Sigmoid colon (tissue), 7 donors: ENCODE measurements around the gene ELMO1. TPM values are rescaled to one million over a fixed set of nuclear protein-coding genes. Genes with fewer than 3 reads are reported as not detected.

ENCODE experiments used
- DNase-seq: peaks from one replicate; pipeline ENCODE4 v3.0.0-alpha.2; 2019
- H3K27ac ChIP-seq, 4 donors: fragments of 200-600 bp; sonication (generic); one replicate each; pipeline ENCODE4 v1.5.1; 2016 to 2019; ENCODE audit warnings: mild to moderate bottlenecking in 1 of 4
- H3K27me3 ChIP-seq, 3 donors: fragments of 200-600 bp; sonication (generic); one replicate each; pipeline ENCODE4 v1.5.1; 2019; ENCODE audit warnings: mild to moderate bottlenecking in 1 of 3
- H3K36me3 ChIP-seq, 4 donors: fragments of 200-600 bp; sonication (generic); one replicate each; pipeline ENCODE4 v1.5.1; 2016 to 2019
- H3K4me1 ChIP-seq, 4 donors: fragments of 200-600 bp; sonication (generic); one replicate each; pipeline ENCODE4 v1.5.1; 2017 to 2019
- H3K4me3 ChIP-seq, 4 donors: fragments of 200-600 bp; sonication (generic); one replicate each; pipeline ENCODE4 v1.5.1; 2017 to 2019; ENCODE audit warnings: mild to moderate bottlenecking in 2 of 4, moderate library complexity in 1 of 4
- H3K9me3 ChIP-seq, 4 donors: fragments of 200-600 bp in 3 of 4; sonication (generic) in 3 of 4; one replicate each; pipeline versions ENCODE4 v1.5.1 to v1.6.1; 2013 to 2019
- EP300 ChIP-seq, 4 donors: sonication (generic); formaldehyde crosslinking; IDR thresholded peaks; one replicate each; pipeline ENCODE4 v1.6.1; 2017; ENCODE audit warnings: antibody characterized with exemption in 4 of 4
- POLR2A ChIP-seq, 2 donors: fragments of 450-650 bp; IDR thresholded peaks; one replicate each; pipeline ENCODE4 v1.6.1; 2016; ENCODE audit warnings: antibody characterized with exemption in 2 of 2, mild to moderate bottlenecking in 2 of 2, moderate library complexity in 2 of 2
- POLR2AphosphoS5 ChIP-seq, 4 donors: sonication (generic); formaldehyde crosslinking; IDR thresholded peaks; one replicate each; pipeline ENCODE4 v1.6.1; 2017; ENCODE audit warnings: antibody characterized with exemption in 4 of 4
- WGBS, 2 donors: extraction: QIAGEN DNeasy Blood & Tissue Kit; methylation state at CpG; one replicate each; pipeline ENCODE4 v1.1.7; 2013; 5-methylcytosine and 5-hydroxymethylcytosine counted together
- intact Hi-C: fragments of 100-400 bp; cut with DNase I; formaldehyde crosslinking; loops from one replicate; pipeline ENCODE4 v1.15.1; 2023
- polyA plus RNA-seq, 3 donors: library from polyadenylated mRNA; stranded (reverse); fragments of 200-250 nt; gene quantifications; one replicate each; pipeline ENCODE4 v1.2.3, GENCODE V29; 2013
- total RNA-seq, 4 donors: library from RNA; depleted of rRNA; stranded (reverse); fragments of >200 nt; gene quantifications; one replicate each; pipeline ENCODE4 v1.1.0, GENCODE V29; 2016
- TF ChIP-seq, protein P1 (sequence below), 4 experiments: fragments of 450-650 bp in 3 of 4; fragments of 200-600 bp in 1 of 4; IDR thresholded peaks; one replicate each; pipeline ENCODE4 v1.5.1; 2016 to 2019; ENCODE audit warnings: antibody characterized with exemption in 4 of 4, mild to moderate bottlenecking in 3 of 4, moderate library complexity in 2 of 4
- donor health status: healthy with polysubstance abuse.
- donor health status: Bipolar disorder and iron deficiency.
- donor health status: healthy.

The ELMO1 gene
- total and polyA plus RNA-seq, 7 donors: 2.3 to 63.1 (median 33.9) TPM

GRCh38 chr7:37149773-37150124 is 298.9 kb downstream of the ELMO1 start:
- Histone ChIP-seq H3K9me3 (no peaks in the 10 kb centered on the region), H3K27ac (peak overlapping the region in 2 of 4 donors; percentile 4 to 31), H3K36me3 (no peaks in the 10 kb centered on the region), H3K4me3 (no peak overlapping the region), H3K4me1 (peaks cover 0 to 13% (median 11%) of the 10 kb centered on the region in 4 donors), H3K27me3 (no peaks in the 10 kb centered on the region)
- DNase-seq: no peak
- intact Hi-C loops: no loop called here
- TF ChIP-seq EP300 (IDR thresholded peaks at IDR 0.05) (no peak), POLR2AphosphoS5 (IDR thresholded peaks at IDR 0.05) (no peak), POLR2A (IDR thresholded peaks at IDR 0.05) (no peak)
- TF ChIP-seq, protein P1, sequence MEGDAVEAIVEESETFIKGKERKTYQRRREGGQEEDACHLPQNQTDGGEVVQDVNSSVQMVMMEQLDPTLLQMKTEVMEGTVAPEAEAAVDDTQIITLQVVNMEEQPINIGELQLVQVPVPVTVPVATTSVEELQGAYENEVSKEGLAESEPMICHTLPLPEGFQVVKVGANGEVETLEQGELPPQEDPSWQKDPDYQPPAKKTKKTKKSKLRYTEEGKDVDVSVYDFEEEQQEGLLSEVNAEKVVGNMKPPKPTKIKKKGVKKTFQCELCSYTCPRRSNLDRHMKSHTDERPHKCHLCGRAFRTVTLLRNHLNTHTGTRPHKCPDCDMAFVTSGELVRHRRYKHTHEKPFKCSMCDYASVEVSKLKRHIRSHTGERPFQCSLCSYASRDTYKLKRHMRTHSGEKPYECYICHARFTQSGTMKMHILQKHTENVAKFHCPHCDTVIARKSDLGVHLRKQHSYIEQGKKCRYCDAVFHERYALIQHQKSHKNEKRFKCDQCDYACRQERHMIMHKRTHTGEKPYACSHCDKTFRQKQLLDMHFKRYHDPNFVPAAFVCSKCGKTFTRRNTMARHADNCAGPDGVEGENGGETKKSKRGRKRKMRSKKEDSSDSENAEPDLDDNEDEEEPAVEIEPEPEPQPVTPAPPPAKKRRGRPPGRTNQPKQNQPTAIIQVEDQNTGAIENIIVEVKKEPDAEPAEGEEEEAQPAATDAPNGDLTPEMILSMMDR (IDR thresholded peaks at IDR 0.05): no peak

DNA sequence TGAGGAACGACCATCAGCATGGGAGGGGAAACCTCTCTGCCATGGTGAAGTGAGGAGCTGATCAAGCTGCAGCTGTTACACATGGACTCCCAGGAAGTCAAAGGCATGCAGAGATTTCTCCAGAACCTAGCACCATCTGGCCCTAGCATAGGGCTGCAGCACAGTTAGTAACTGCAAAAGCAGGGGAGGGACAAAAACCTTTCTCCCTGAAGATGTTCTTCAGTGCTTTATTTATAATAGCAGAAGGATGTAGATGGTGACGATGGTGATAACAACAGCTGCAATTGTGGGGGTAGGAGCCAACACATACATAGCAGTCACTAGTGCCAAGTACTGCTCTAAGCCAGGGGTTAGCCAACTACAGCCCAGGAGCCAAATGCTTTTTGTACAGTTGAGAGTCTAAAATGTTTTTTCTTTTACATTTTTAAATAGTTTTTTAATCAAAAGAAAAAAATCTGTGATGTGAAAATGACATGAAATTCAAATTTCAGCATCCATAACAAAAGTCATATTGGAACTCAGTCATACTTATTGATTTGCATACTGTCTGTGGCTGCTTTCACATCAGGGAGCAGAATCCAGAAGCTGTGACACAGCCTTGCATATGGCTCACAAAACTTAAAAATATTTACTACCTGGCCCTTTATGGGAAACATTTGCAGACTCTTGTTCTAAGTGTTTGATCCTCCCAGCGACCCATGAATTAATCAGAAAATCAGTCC is 299.5 kb downstream of the ELMO1 start:
- DNase-seq: no peak
- Histone ChIP-seq H3K4me3 (no peak overlapping the region), H3K4me1 (peaks cover 0 to 13% (median 11%) of the 10 kb centered on the region in 4 donors), H3K27me3 (no peaks in the 10 kb centered on the region), H3K36me3 (no peaks in the 10 kb centered on the region), H3K9me3 (no peaks in the 10 kb centered on the region), H3K27ac (peak overlapping the region in 2 of 4 donors; percentile 4 to 31)
- TF ChIP-seq POLR2A (IDR thresholded peaks at IDR 0.05) (no peak), POLR2AphosphoS5 (IDR thresholded peaks at IDR 0.05) (no peak), EP300 (IDR thresholded peaks at IDR 0.05) (no peak)
- TF ChIP-seq, protein P1 (IDR thresholded peaks at IDR 0.05): no peak
- WGBS, 2 donors: 36 to 61% methylated on average over 3 of the region's 3 CpGs
- intact Hi-C loops: no loop called here

- no peaks in the 10 kb centered on the region for H3K9me3 ChIP-seq
- TF ChIP-seq POLR2A (IDR thresholded peaks at IDR 0.05) (no peak), POLR2AphosphoS5 (IDR thresholded peaks at IDR 0.05) (no peak), EP300 (IDR thresholded peaks at IDR 0.05) (no peak)
- TF ChIP-seq, protein P1 (IDR thresholded peaks at IDR 0.05): no peak
- H3K27me3 ChIP-seq: no peaks in the 10 kb centered on the region
- no peak for DNase-seq
- no peaks in the 10 kb centered on the region for H3K36me3 ChIP-seq
- 80 to 94% methylated on average over 2 of the region's 2 CpGs for WGBS, 2 donors
- H3K4me1 ChIP-seq: peaks cover 0 to 13% (median 11%) of the 10 kb centered on the region in 4 donors
- intact Hi-C loops: no loop called here
- no peak overlapping the region for H3K4me3 ChIP-seq
- H3K27ac ChIP-seq: no peak overlapping the region
Observed at GRCh38 chr7:37145682-37146081, 303.0 kb downstream of the ELMO1 start.

DNA sequence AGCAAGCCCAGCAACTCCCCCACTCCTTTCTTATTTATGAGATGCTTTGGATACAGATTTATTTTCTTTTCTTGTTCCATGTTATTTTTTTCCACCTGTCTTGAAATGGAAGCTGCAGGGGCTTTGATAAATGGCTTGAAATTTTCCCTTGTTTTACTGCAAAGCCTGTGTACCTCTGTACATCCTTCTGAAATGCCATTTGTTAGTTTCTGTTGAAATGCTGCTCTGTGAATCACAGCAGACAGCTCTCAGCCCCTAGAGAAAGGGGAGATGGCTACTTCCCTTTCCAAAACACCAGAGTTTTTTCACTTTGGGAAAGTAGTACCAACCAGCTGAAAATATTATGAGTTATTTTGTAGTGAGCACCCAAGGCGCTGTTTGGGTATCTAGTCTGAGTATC is 304.2 kb downstream of the ELMO1 start:
- no peaks in the 10 kb centered on the region for H3K27me3 ChIP-seq
- no peak overlapping the region for H3K27ac ChIP-seq
- TF ChIP-seq POLR2A (IDR thresholded peaks at IDR 0.05) (no peak), EP300 (IDR thresholded peaks at IDR 0.05) (no peak), POLR2AphosphoS5 (IDR thresholded peaks at IDR 0.05) (no peak)
- TF ChIP-seq, protein P1 (IDR thresholded peaks at IDR 0.05): no peak
- H3K9me3 ChIP-seq: peaks cover 0 to 5% (median 0%) of the 10 kb centered on the region in 4 donors
- WGBS, 2 donors: 93 to 98% methylated on average over 1 of the region's 1 CpG
- intact Hi-C loops: no loop called here
- peaks cover 0 to 7% (median 5%) of the 10 kb centered on the region in 4 donors for H3K4me1 ChIP-seq
- H3K4me3 ChIP-seq: no peak overlapping the region
- DNase-seq: no peak
- H3K36me3 ChIP-seq: no peaks in the 10 kb centered on the region

DNA sequence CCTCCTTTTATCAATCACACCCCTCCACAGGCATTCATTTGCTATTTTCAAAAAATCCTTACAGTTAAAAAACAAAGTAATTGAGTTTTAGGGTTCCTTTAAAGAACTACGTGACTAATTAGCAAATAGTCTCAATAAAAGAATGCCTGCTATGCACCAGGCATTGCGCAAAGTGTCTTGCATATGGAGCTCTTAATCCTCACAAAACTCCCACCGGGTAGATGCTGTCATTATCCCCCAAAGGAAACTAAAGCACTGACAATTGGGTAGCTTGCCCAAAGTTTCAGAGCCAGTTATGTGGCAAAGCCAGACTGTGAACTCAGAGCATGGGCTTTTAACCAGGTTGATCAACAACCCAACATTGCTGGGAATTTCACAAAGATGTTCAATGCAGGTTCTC is 305.7 kb downstream of the ELMO1 start:
- 83 to 84% methylated on average over 3 of the region's 3 CpGs for WGBS, 2 donors
- intact Hi-C loops: no loop called here

More for the DNA sequence above, 305.7 kb downstream of the ELMO1 start:
- Histone ChIP-seq H3K27ac (no peak overlapping the region), H3K4me3 (no peak overlapping the region), H3K27me3 (no peaks in the 10 kb centered on the region), H3K9me3 (peaks cover 0 to 9% (median 0%) of the 10 kb centered on the region in 4 donors), H3K36me3 (no peaks in the 10 kb centered on the region), H3K4me1 (no peaks in the 10 kb centered on the region)
- TF ChIP-seq POLR2AphosphoS5 (IDR thresholded peaks at IDR 0.05): no peak
- TF ChIP-seq EP300 (IDR thresholded peaks at IDR 0.05): no peak
- no peak for TF ChIP-seq POLR2A (IDR thresholded peaks at IDR 0.05)
- TF ChIP-seq, protein P1 (IDR thresholded peaks at IDR 0.05): no peak
- DNase-seq: no peak
